ENCODE results near the gene TBC1D2.
A peak's percentile ranks its signal among the peaks of the same experiment; 100 is the strongest.

The TBC1D2 gene

DNA sequence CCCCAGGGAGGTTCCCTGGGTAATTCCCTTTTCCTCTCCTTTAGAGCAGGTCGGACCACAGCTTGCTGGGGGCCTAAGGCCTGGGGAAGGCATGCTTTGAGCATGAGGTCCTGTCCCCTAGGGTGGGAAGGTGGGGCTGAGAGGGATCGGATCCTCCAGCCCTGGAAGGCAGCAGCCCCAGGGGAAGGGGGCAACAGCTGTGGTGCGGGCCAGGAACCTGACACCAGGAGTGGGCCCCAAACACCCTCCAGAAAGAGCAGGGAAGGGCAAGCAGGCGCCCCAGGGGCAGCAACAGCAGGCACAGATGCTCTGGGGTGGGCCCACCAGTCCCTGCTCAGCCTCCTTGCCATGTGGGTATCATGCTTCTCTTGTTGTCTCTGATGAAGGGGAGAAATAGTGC is 59.8 kb downstream of the TBC1D2 start:
- intact Hi-C loops (cut with DNase I), result no loop called here
- DNase-seq, result peak in 1 of 10 donors; percentile 29

DNA sequence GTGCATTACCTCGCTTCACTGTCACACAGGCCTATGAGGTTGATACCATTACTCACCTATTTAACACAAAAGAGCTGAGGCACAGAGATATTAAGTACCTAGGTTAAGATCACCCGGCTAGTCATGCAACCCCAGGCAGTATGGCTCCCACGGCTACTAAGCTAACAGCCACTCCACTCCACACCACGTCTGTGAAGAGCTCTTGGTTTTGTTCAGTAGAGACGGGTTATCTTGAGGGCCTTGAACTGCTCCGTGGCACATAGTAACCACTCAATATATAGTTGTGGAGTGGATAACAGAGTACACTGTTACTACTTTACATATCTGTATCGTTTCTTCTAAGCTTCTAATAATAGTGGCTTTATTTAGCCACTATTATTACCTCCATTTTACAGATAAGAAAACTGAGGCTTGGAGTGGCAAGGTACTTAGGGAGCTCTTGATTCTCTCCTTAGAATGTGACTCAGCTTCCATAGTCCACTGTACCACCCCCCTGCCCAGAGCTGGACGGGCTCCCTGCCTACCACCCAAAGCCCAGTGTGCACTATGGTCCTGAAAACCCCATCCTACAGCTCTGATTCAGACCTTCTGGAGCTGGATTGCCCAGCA is 62.0 kb downstream of the TBC1D2 start:
- intact Hi-C loops (cut with DNase I), result no loop called here
- DNase-seq, result no peak

DNA sequence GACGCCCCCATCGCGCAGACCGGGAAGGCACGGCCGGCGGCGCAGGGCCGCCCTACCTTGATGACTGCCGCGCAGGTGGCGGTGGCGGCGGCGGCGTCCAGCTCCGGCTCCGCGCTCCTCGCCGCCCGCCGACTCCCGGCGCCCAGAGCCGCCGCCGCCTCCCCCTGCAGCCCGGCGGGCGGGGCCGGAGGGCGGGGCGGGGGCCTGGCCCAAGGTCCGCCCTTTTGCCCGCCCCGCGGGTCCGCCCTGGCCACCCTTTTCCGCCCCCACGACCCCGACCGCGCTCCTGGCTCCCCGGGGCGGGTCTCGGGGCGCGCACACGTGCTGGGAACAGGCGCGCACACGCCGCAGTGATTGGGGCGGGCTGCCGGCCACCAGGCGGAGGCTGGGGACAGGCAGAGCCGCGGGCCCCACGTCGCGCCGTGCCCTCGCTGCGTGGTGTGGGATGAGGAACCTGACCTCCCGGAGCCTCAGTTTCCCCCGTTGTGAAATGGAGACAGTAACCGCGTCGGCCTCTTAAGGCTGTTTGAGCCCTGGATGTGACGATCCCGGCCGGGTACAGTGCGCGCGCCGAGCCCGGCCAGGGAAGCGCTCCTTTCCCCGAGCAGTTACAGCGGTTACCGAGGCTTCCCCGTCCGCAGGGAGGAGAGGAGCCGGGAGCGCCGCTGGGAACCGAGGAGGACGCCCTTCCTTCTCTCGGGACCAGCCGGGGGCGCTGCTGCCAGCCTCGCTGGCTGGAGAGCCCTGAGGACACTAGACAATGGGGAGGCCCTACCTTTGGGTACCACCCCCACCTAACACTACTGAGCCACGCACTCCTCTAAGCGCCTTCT is 62.7 kb downstream of the TBC1D2 start, which contains the start of gene CORO2A:
CORO2A (minus strand) TSS at position 135 of the 833 bp plus-strand sequence. CDS start 34,977 bp downstream, outside the sequence.
- peak in 9 of 10 donors; percentile 51 to 95 (median 72) for DNase-seq
- intact Hi-C loops (cut with DNase I), result no loop called here

GRCh38 chr9:98191671-98192502 is 63.6 kb downstream of the TBC1D2 start:
- DNase-seq, result peak in 1 of 10 donors; percentile 84
- intact Hi-C loops (cut with DNase I), result no loop called here

GRCh38 chr9:98191181-98191608 is 64.3 kb downstream of the TBC1D2 start:
- DNase-seq, result peak in 2 of 10 donors; percentile 53 to 59
- intact Hi-C loops (cut with DNase I), result no loop called here

DNA sequence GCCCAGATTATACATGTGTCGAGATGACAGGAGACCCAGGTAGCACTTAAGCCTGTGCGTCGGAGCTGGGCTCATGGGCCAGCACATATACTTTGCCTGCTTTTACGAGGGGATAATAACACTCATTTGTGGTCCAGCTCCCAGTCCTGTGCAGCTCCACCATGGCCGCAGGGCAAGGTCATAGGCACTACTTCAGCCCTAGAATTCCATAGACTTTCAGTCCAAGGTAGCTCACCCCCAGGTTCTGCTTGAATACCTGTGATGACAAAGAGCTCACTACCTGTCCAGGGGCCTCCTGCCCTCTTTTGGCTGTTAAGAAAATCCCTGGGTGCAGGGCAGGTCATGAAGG is 64.7 kb downstream of the TBC1D2 start:
- intact Hi-C loops (cut with DNase I), result no loop called here
- DNase-seq, result peak in 2 of 10 donors; percentile 40 to 70

DNA sequence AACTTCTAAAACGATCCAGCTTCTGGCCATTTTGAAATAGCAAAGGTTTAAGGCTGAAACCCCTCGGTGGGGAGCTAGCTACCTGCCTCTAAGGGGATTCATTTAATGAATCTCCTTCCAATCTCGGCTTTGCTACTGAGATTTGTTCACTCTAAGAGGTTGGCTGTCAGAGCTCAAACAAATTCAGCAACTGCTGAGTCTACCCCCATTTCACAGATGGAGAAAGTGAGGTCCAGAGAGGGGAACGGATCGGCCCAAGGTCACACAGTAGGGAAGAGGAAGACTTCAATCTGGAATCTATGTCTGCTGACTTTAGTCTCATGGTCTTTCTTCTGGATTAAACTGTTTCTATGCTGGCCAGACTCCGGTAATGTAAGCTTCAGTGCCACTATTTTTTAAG is 66.0 kb downstream of the TBC1D2 start:
- intact Hi-C loops (cut with DNase I), result no loop called here
- DNase-seq, result peak in 1 of 10 donors; percentile 3

- intact Hi-C loops (cut with DNase I), result no loop called here
Measured at GRCh38 chr9:98187926-98188325, 67.5 kb downstream of the TBC1D2 start.

DNA sequence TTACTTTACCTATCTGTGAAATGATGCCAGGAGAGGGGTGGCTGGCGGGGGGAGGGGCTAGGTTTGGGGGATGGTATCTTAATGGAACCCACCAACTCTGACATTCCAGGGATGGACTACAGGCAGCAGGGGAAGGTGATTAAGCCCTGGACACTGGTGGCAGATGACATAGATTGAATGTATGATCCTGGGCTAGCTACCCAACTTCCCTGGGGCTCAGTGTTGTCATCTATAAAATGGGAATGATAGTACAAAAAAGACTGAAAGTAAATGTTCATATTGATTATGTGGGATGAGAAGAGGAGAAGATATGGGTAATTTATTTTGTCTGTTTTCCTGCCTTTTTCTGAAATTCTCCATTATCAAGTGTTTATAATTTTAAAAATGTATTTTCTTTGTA is 69.2 kb downstream of the TBC1D2 start:
- DNase-seq, result no peak
- intact Hi-C loops (cut with DNase I), result no loop called here

More at GRCh38 chr9:98187926-98188325, 67.5 kb downstream of the TBC1D2 start:
- DNase-seq, result peak in 2 of 10 donors; percentile 35 to 75

GRCh38 chr9:98185611-98186171 is 69.8 kb downstream of the TBC1D2 start:
- intact Hi-C loops (cut with DNase I), result no loop called here
- DNase-seq, result peak in 2 of 10 donors; percentile 38 to 57

- DNase-seq, result peak in 2 of 10 donors; percentile 8 to 21
- intact Hi-C loops (cut with DNase I), result no loop called here
Measured at GRCh38 chr9:98185021-98185567, 70.4 kb downstream of the TBC1D2 start.

DNA sequence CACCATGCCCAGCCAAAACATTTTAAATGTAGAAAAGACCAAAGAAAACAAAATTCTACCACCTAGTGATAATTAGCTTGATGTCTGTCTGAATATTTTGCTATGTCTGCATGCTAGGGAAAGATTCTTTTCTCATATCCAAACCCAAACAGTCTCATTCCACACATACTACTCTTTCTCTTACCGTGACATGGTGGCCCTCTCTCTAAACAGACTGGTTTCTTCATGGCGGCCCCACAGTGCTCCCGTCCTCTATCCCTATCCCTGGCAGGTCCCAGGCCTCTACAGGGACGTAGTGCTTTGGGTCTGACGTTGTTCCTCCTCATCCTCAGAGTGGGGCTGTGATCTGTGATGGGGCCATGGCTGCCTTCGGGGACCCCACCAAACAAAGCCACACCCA is 71.1 kb downstream of the TBC1D2 start:
- intact Hi-C loops (cut with DNase I), result no loop called here
- DNase-seq, result peak in 2 of 10 donors; percentile 20 to 50

DNA sequence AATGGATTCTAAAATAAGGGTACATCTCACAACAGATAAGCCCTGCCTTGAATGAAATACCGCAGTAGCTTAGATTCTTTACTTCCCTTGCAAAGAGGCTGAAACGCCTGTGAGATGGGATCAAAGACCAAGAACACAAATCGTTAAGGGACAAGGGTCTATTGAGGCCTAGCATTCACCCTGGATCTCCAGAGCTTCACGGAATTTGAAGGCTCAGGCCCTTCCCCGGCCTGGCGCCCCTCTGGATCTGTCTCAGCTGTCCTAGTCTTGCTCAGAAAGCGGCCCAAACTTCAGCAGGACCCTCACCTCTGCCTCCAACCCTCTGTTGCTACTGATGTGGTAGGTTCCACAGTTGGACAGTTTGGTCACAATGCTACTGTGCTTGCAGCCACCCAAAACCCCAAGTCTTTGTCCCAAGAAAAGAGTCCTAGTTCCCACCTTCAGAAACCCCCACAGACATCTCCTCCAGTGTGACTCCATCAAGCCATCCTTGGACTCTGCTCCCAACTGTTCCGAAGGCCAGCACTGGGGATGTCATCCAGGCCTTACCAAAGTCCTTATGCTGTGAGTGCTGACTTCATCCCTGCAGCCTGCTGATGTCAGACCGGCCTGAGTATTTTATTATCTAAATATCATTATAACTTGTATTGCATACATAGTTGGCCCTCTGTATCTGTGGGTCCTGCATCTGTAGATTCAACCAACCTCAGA is 72.4 kb downstream of the TBC1D2 start:
- intact Hi-C loops (cut with DNase I), result no loop called here

GRCh38 chr9:98182069-98182820 is 73.2 kb downstream of the TBC1D2 start:
- intact Hi-C loops (cut with DNase I), result no loop called here
- peak in 1 of 10 donors; percentile 27 for DNase-seq

More for the DNA sequence above, 72.4 kb downstream of the TBC1D2 start:
- peak in 2 of 10 donors; percentile 28 to 35 for DNase-seq

- peak in 2 of 10 donors; percentile 1 to 11 for DNase-seq
- intact Hi-C loops (cut with DNase I), result no loop called here
Measured at GRCh38 chr9:98181746-98182068, 73.7 kb downstream of the TBC1D2 start.

- intact Hi-C loops (cut with DNase I), result no loop called here
- DNase-seq, result peak in 1 of 10 donors; percentile 29
Measured at GRCh38 chr9:98180996-98181395, 74.5 kb downstream of the TBC1D2 start.

DNA sequence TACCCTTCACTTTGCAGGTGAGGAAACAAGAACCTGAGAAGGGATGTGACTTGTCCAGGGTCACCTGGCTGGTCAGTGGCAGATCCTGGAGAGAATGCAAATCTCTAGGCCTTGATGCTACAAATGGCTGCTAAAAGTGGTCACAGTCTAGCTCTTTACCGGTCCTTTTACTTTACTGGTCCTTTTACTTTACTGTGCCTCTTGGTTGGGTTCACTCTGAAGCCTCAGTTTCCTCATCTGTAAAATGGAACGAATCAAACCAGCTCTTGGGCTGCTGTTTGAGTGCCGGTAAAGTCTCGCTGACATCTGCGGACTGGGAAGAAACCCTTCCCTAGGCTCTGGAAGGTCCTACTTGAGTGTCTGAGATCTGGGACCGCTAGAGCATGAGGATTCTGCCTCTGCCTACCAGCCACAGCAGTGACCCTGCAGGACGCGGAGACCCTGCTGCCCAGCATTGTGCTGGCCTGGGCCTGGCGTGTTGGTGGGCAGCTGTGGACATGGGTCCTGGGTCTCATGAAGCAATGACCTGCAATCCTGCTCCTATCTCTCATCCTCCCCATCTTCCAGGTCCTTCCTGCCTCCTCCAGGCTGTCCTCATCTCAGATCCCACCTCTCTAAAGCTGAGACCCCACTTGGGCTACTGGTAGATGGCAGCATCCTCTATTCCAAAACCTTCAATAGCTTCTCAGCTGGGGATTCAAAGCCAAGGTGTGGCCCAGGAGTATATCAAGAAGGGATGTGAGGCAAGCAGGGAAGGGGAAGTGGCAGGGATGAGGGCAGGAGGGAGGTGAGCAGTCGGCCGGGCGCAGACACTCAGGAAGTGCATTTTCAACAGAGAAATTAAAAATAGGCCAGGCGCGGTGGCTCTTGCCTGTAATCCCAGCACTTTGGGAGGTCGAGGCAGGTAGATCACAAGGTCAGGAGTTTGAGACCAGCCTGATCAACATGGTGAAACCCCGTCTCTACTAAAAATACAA is 76.3 kb downstream of the TBC1D2 start:
- peak in 2 of 10 donors; percentile 46 to 61 for DNase-seq

More for the DNA sequence above, 76.3 kb downstream of the TBC1D2 start:
- intact Hi-C loops (cut with DNase I), result no loop called here
